Measurements from ENCODE around the gene DBF4B.
"Not testable (repeated sequence)": the region's sequence is repeated elsewhere in the genome, so short reads cannot be mapped to it uniquely, and the experiment has no call there.

DBF4B gene

DNA sequence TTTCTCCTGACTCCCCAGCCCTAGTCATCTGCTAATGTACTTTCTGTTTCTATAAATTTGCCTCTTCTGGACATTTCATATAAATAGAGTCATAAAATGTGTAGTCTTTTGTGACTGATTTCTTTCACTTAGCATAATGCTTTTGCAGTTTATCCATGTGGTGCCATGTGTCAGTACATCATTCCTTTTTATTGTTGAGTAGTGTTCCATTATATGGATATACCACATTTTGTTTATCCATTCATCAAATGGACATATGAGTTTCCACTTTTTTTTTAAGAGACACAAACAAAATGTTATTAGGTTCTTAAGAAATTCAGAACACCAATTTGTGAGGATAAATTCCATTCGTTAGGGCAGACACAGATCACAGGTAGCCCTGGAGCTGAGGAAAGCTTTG, 11.0 kb downstream of the DBF4B start:
- no peak for DNase-seq (ENCODE audit: low read depth, low spot score)
- no peak overlapping the region for H3K4me3 ChIP-seq (ENCODE audit: low read length)

DNA sequence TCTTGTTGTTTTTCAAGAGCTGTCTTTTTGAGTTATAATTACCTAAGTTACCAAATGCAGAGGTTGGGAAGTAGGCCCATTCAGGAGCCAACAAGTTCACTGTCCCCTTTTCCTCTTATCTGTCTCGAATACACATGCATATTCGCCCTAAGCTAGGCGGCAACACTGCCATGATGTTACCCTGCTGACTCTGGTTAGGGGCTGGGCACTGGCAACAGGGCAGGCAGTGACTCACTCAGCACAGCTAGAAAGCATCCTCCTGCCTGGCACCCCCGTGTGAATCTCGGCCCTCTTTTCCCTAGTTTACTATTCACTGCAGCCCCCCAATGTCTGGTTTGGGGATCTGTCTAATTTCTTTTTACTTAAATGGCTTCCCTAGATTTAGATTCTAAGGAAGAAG, 13.8 kb downstream of the DBF4B start:
- DNase-seq (ENCODE audit: low read depth, low spot score), result no peak

DNA sequence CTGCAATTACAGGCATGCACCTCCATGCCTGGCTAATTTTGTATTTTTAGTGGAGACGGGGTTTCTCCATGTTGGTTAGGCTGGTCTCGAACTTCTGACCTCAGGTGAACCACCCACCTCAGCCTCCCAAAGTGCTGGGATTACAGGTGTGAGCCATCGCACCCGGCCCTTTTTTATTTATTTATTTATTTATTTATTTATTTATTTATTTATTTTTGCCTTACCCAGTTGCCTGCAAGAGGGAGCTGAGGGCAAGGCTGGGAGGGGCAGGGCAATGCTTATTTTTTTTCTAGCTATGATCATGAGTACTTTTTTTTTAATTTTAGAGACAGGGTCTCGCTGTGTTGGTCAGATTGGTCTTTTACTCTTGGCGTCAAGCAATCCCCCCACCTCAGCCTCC, 17.7 kb downstream of the DBF4B start:
- H3K4me3 ChIP-seq (ENCODE audit: low read length); DNase-seq (ENCODE audit: low read depth, low spot score): not testable (repeated sequence)

More for the DNA sequence above, 13.8 kb downstream of the DBF4B start:
- no peak overlapping the region for H3K4me3 ChIP-seq (ENCODE audit: low read length)

DNA sequence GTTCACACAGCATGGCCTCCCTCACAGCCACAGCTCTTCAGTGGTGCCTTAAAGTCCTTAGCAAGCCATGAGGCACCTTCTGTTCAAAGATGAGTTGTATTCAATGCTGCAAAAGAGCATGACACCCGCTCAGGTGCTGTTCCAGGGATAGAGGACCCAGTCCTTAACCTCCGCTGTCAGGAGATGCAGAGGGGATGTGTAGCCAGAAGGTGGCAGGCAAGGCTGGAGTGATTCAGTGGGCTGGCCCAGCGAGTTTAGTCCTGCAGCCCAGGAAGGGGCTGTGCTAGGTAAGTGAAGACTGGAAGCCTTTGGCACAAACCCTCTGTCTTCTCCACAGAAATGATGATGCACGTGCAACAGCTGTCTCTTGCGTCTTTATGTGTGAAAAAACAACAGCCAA, 25.3 kb downstream of the DBF4B start:
- H3K4me3 ChIP-seq (ENCODE audit: low read length), result no peak overlapping the region
- DNase-seq (ENCODE audit: low read depth, low spot score), result no peak

DNA sequence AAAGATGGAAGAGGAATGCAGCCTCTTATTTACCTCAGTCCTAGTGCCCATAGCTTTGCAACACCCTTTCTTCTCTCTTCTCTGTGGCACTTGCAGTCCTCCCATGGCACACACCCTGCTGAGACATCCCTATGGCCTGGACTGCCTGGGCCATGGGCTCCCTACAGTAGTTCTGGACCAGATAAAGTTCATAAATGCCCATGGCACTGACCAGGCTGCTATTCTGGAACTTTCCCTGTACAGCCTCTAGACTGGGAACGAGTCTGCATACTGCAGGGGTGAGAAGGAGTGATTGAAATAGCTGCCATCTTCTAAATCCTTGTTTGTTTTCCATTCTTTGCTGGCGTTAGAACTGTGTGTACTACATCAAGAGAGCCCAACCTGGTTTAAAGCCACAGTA, 25.8 kb downstream of the DBF4B start:
- no peak for DNase-seq (ENCODE audit: low read depth, low spot score)
- H3K4me3 ChIP-seq (ENCODE audit: low read length), result no peak overlapping the region

DNA sequence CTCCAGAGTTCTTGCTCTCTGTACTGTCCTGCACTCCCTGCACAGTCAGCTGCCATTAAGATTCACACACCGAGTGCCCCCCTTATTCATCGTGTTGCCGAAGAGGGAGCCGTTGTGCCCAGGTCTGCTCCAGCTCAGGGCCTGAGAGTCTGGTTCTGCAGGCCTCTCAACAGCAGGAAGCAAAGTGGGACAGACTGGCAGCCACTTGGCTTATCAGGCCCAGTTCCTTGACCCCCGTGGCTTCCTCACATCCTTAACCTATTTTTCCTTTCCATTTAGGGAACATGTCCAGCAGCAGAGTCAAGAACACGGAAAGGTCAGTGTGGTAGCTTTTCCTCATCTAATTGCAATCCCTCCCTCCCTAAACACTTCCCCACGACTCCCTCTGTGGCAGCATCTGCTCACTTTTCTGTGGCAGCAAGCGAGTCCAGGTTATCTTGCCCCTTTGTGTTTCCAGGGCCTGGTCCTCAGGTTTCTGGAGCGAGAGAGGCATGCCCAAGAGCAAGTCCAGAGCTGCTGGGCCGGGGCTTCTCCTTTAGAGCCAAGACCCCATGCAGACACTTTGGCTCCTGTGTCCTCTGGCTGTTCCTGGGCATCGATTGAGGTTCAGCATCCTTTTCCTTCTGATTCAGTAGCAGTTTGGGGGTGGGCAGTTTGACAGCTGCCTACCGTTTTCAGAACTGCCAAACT, 28.2 kb downstream of the DBF4B start:
- H3K4me3 ChIP-seq (ENCODE audit: low read length), result no peak overlapping the region
- DNase-seq (ENCODE audit: low read depth, low spot score), result no peak

DNA sequence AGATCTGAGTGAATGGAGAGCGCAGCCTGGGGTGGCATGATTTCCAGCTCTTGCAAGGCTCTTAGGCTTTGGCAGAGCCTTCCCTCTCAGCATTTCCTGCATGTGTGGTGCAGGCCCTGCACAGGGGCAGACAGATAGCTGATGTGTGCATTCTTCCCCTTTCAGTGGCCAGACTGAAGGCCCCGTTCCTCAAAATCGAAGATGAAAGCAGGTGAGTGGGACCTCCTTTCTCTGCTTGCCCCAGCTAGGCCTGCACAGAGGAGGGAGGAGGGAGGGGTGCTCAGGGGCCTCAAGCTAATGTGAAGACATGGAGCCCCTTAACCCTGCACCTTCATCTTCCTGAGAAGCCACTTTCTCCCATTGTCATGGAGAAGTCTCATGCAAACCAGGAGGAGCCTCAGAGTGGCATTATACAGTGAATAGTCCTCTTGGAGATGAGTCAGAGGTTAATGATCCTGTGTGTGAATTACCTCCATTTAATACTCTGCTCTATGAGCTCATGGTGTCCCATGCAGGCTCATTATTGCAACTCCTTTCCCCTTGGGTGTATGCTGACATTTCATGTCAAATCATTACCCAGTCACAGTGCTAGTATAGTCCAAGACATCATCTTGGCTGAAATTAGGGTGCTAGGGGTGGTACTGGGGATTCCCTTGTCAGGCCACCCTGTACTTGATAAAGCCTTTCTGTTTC, 29.9 kb downstream of the DBF4B start:
- DNase-seq (ENCODE audit: low read depth, low spot score), result no peak

DNA sequence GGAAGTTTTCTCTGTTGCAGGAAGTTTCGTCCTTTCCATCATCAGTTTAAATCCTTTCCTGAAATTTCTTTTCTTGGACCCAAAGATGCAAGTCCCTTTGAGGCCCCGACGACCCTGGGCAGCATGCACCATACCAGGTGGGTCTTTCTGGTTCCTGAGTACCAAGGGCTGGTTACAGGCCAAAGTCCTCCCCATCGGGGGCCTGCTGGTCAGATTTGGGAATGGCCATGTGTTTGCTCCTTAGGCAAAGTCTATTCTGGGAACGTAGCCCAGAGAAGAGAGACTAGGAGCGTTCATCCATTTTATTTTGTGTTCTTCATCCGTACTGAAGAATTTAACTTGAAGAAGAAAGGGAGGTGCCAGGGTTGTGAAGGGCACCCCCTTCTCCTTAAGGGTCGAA, 32.9 kb downstream of the DBF4B start:
- no peak overlapping the region for H3K4me3 ChIP-seq (ENCODE audit: low read length)
- DNase-seq (ENCODE audit: low read depth, low spot score), result no peak

More for the DNA sequence above, 29.9 kb downstream of the DBF4B start:
- H3K4me3 ChIP-seq (ENCODE audit: low read length), result no peak overlapping the region

DNA sequence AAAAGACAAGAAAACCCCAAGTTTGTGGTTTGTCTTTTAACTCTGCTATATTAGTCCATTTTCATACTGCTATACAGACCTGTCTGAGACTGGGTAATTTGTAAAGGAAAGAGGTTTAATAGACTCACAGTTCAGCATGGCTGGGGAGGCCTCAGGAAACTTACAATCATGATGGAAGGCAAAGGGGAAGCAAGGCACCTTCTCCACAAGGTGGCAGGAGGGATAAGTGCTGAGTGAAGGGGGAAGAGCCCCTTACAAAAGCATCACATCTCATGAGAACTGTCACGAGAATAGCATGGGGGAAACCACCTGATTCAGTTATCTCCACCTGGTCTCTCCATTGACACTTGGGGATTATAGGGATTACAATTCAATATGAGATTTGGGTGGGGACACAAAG, 36.8 kb downstream of the DBF4B start:
- no peak for DNase-seq (ENCODE audit: low read depth, low spot score)
- no peak overlapping the region for H3K4me3 ChIP-seq (ENCODE audit: low read length)

DNA sequence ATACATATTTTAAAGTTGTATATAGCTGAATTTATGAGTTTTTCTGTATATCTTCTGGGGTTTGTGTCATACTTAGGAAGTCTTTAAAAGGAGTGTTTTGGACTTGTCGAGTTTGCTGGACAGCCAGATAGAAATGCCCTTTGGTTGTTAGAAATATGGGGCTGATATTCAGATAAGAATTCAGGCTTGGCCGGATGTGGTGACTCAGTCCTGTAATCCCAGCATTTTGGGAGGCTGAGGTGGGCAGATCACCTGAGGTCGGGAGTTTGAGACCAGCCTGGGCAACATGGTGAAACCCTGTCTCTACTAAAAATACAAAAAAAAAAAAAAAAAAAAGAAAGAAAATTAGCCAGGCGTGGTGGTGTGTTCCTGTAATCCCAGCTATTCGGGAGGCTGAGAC, 37.3 kb downstream of the DBF4B start:
- not testable (repeated sequence) for DNase-seq (ENCODE audit: low read depth, low spot score); H3K4me3 ChIP-seq (ENCODE audit: low read length)

DNA sequence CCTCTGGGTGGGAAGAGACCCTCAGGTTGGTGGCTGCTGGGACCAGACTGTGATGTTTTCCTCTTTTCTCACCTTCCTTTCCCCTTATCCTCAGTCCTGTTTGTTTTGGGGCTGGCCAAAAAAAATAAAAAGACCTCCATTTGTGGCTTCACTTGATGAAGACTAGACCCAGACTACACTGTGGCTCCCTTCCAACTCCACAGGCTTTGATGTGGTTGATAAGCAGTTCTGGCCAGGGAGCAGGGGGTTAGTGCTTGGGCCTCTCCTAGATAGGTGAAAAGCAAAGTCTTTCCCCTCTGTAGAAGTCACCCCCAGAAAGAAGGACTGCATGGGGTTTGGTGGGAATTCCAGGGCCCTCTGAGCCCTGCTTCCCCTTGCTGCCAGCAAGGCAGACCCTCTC, 39.1 kb downstream of the DBF4B start:
- no peak for DNase-seq (ENCODE audit: low read depth, low spot score)
- H3K4me3 ChIP-seq (ENCODE audit: low read length), result no peak overlapping the region

DNA sequence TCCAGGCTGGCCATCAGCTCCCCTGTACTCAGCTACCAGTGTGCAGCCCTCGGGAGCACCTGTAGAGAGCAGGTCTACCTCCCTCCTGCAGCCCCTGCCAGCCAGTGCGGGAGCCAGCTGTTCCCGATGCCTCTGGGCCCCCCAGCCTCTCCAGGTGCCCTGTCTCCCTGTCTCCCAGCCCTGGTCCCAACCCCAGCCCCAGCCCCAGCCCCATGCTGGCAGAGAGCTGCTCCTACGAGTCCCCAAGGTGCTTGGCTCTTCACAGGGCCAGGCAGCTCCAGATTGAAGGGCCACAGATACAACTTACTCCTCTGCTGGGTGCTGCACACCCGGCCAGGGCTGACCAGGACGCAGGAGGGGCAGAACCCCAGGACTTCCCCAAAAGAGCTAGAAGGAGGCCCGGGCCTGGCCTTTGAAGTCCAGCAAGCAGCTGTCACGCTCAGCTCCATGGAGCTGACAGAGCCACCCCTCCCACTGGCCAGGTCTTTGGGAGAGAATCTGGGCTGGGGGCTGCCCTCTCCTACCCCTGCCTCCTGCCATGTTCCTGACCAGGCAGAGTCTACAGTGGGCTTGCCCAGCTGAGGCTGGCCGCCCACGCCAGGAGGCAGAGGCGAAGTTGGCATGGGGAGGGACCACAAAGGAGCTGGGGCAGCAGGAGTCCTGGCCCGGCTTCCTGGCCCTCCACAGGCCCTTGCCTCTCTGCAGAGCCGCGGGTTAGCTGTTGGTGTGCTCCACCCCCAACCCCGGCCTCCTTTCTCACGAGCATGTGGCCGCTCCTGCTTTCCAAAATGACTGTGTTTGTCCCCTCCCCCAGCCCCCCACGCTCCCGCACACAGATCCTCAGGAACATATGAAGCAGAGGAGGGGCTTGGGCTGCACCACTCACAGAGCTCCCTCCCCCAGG, 40.9 kb downstream of the DBF4B start:
- no peak for DNase-seq (ENCODE audit: low read depth, low spot score)
- no peak overlapping the region for H3K4me3 ChIP-seq (ENCODE audit: low read length)

DNA sequence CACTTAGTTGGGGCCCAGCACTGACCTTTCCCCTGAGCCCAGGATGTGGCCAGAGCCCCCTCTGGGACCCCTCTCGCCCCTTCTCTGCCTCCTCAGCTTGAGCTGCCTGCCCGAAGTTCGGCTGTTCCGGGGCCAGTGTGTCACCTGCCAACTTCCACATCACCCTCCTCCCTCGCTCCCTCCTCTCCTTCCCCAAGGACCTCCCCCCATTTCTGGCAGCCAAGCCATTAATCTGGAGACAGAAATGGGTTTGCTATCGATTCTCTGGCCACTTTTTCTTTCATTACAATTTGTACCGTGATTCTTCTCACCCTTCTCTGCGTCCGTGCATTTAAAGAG, 41.5 kb downstream of the DBF4B start:
- no peak overlapping the region for H3K4me3 ChIP-seq (ENCODE audit: low read length)
- no peak for DNase-seq (ENCODE audit: low read depth, low spot score)

DNA sequence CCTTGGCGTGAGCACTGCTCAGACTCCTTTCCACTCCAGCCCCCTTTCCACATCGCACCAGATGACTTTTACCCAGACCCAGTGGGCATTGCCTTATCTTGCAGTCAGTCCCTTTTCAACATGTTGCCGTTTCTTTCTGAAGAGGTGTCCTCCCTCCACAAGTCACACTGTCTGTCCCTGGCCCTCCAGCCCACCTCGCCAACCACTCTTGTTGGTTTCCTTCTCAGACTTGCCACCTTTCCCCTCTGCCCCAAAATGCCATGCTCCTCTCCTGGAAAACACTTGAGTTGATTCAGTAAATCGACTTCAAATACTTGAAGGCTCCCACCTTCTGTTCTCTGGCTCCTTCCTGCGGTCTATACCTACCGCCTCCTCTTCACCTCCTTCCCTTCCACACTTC, 42.9 kb downstream of the DBF4B start:
- no peak for DNase-seq (ENCODE audit: low read depth, low spot score)
- no peak overlapping the region for H3K4me3 ChIP-seq (ENCODE audit: low read length)

DNA sequence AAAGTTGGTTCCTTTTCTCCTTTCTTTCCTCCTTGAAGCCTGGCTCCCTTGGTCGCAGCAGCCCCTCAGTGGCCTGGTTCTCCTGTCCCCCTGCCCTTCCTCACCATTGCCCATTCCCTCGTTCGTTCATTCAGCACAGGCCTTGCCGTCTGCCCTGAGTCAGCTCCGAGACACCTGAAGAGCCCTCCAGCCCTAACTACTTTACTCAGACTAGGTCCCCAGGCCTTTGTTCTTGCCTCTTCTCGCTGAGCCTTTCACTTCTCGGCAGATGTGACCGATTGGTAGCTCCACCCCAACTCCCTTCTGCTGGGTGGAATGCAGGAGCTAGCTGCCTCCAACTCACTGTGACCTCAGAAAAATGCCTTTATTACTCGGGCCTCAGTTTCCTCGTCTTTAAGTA, 43.3 kb downstream of the DBF4B start:
- no peak for DNase-seq (ENCODE audit: low read depth, low spot score)
- no peak overlapping the region for H3K4me3 ChIP-seq (ENCODE audit: low read length)

DNA sequence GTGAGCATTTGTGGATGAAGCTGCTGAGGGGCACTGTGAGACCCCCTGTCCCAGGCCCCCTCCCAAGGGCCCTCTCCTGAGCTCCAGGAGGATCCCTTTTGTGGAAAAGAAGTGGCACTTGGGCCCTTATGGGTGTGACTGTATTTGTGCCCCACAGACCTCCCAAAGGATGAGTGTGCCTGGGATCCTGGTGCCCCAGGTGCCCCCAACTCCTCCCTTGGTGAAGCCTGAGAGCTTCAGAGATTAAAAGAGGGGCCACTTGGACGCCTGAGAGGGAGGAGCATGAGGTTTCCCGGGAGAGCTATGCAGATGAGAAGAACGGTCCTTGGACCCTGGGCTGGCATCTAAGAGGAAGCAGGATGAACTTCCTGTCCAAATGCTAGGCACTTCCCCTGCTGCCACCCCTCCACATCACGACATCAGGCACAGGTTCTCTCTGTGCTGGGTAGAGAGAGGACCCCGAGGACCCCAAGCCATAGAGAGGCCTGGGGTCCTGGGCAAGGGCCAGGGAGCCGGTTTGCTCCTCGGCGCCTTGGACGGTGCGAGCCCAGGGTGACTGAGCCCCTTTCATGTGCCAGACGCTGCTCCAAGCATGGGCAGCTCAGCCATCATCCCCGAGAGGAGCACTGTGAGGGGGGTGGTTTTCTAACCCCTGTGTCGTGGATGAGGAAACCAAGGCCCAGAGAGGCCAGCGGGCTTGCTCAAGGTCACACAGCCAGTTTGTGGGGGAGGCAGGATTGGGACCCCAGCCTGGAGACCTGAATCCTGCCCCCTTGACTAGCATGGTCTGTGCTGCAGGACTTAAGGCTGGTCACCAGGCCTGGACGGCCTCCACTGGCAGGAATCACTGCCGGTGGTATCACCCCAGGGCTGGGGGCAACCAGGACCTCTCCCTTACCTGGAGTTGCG, 44.7 kb downstream of the DBF4B start:
- no peak overlapping the region for H3K4me3 ChIP-seq (ENCODE audit: low read length)
- DNase-seq (ENCODE audit: low read depth, low spot score), result no peak

DNA sequence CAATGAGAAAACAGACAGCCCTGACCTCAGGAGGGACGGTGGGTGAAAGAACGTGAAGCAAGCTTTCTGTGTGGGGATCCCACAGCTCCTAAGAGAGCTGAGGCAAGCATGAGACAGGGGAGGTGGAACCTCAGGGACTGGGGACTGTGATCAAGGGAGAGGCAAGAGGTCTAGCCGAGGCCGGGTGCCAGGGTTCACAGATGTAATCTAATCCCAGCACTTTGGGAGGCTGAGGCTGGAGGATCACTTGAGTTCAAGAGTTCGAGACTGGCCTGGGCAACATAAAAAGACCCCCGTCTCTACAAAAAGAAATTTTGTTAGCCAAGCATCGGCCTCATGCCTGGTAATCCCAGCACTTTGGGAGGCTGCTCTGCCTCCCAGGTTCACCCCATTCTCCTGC, 45.8 kb downstream of the DBF4B start:
- no peak overlapping the region for H3K4me3 ChIP-seq (ENCODE audit: low read length)

DNA sequence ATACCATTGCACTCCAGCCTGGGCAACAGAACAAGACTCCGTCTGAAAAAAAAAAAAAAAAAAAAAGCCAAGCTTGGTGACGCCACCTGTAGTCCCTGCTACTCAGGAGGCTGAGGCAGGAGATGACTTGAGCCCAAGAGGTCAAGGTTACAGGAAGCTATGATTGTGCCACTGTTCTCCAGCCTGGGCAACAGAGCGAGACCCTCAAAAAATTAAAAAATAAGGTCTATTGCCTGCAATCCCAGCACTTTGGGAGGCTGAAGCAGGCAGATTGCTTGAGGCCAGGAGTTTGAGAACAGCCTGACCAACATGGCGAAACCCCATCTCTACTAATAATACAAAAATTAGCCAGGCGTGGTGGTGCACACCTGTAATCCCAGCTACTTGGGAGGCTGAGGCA, 46.7 kb downstream of the DBF4B start:
- DNase-seq (ENCODE audit: low read depth, low spot score); H3K4me3 ChIP-seq (ENCODE audit: low read length): not testable (repeated sequence)

More for the DNA sequence above, 45.8 kb downstream of the DBF4B start:
- DNase-seq (ENCODE audit: low read depth, low spot score), result no peak

All from Jurkat, Clone E6-1 (cell line).